ENCODE results near the gene SPTBN1.
"Not testable (repeated sequence)": the region's sequence is repeated elsewhere in the genome, so short reads cannot be mapped to it uniquely, and the experiment has no call there.

The SPTBN1 gene

DNA sequence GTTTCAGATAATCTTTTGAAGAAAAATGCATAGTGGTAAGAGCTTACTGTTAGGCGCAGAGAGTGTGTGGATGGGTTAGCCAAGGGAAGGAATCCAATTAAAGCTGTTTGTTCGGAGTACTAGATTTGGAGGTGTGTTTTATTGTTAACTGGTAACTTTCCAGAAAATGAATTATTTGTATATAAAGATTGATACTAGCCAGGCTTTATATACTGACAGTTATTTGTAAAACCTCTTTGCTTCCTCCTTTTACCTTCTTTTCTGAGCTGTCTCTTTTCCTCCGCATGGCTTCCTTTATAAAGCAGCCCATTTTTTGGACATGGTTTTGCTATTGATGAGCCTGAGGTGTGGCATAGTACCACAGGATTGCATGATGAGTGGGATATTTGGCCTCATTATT lies 25.6 kb downstream of the SPTBN1 start:
- peaks cover 7% of the 10 kb centered on the region; the same call in 1 of the 2 replicates for H3K79me2 ChIP-seq (ENCODE audit: insufficient read depth, low read length)
- H4K20me1 ChIP-seq (ENCODE audit: insufficient read depth, low read length, poor library complexity, severe bottlenecking) = no peaks in the 10 kb centered on the region
- no peaks in the 10 kb centered on the region for H3K9me2 ChIP-seq (replicated peaks; ENCODE audit: low read depth, low read length)

DNA sequence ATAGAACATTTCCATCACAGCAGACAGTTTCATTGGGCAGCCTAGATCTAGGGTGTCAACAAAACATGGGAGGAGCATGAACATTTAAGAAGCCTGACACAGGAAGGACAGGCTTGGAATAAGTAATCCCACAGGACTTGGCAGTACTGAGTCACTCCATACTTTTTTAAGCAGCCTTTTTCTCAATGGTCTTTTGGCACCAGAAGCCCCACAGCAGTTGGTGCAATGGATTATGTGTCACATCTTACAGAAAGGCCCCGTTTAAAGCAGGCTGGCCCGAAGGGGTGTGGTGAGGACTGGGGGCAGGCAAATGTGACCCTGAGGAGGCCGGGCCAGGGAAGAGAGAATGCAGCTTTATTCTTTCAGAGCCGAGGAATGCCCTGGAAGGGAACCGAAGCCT lies 26.6 kb downstream of the SPTBN1 start:
- Histone ChIP-seq H3K4me2 (ENCODE audit: low read depth, low read length, poor library complexity, severe bottlenecking) (no peak overlapping the region), H3K4me1 (ENCODE audit: insufficient read depth, low read length, poor library complexity, severe bottlenecking) (peaks cover 42% of the 10 kb centered on the region), H3K4me3 (ENCODE audit: low read length, poor library complexity, severe bottlenecking) (no peak overlapping the region), H3K36me3 (ENCODE audit: insufficient read depth, low read length) (no peaks in the 10 kb centered on the region), H3K9me3 (ENCODE audit: insufficient read depth, low read depth, low read length) (no peaks in the 10 kb centered on the region), H3K79me2 (ENCODE audit: insufficient read depth, low read length) (peaks cover 7% of the 10 kb centered on the region; the same call in 1 of the 2 replicates), H3F3A (ENCODE audit: low read depth) (no peaks in the 10 kb centered on the region), H3K9me2 (replicated peaks; ENCODE audit: low read depth, low read length) (no peaks in the 10 kb centered on the region), H3K27me3 (ENCODE audit: insufficient read depth, low read length, poor library complexity, severe bottlenecking) (no peaks in the 10 kb centered on the region), H4K20me1 (ENCODE audit: insufficient read depth, low read length, poor library complexity, severe bottlenecking) (no peaks in the 10 kb centered on the region), H3K9ac (ENCODE audit: low read depth, low read length, poor library complexity, severe bottlenecking) (no peak overlapping the region), H2AFZ (ENCODE audit: low read length) (0 out of 2 replicates have a peak overlapping the region, but pooled peaks have one; percentile 21)
- TF ChIP-seq EZH2phosphoT487 (IDR thresholded peaks at IDR 0.05; ENCODE audit: borderline replicate concordance) = no peak
- TF ChIP-seq, protein P1, sequence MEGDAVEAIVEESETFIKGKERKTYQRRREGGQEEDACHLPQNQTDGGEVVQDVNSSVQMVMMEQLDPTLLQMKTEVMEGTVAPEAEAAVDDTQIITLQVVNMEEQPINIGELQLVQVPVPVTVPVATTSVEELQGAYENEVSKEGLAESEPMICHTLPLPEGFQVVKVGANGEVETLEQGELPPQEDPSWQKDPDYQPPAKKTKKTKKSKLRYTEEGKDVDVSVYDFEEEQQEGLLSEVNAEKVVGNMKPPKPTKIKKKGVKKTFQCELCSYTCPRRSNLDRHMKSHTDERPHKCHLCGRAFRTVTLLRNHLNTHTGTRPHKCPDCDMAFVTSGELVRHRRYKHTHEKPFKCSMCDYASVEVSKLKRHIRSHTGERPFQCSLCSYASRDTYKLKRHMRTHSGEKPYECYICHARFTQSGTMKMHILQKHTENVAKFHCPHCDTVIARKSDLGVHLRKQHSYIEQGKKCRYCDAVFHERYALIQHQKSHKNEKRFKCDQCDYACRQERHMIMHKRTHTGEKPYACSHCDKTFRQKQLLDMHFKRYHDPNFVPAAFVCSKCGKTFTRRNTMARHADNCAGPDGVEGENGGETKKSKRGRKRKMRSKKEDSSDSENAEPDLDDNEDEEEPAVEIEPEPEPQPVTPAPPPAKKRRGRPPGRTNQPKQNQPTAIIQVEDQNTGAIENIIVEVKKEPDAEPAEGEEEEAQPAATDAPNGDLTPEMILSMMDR (conservative IDR thresholded peaks at IDR 0.05; ENCODE audit: low read length) = no peak

More for the DNA sequence above, 25.6 kb downstream of the SPTBN1 start:
- TF ChIP-seq EZH2phosphoT487 (IDR thresholded peaks at IDR 0.05; ENCODE audit: borderline replicate concordance) = no peak
- TF ChIP-seq, protein P1 (conservative IDR thresholded peaks at IDR 0.05; ENCODE audit: low read length) = no peak
- Histone ChIP-seq H3K4me3 (ENCODE audit: low read length, poor library complexity, severe bottlenecking) (no peak overlapping the region), H2AFZ (ENCODE audit: low read length) (no peak overlapping the region), H3K4me2 (ENCODE audit: low read depth, low read length, poor library complexity, severe bottlenecking) (no peak overlapping the region), H3K9ac (ENCODE audit: low read depth, low read length, poor library complexity, severe bottlenecking) (no peak overlapping the region), H3K36me3 (ENCODE audit: insufficient read depth, low read length) (no peaks in the 10 kb centered on the region), H3F3A (ENCODE audit: low read depth) (peaks cover 5% of the 10 kb centered on the region; the same call in 1 of the 2 replicates), H3K9me3 (ENCODE audit: insufficient read depth, low read depth, low read length) (no peaks in the 10 kb centered on the region), H3K4me1 (ENCODE audit: insufficient read depth, low read length, poor library complexity, severe bottlenecking) (peaks cover 52% of the 10 kb centered on the region), H3K27me3 (ENCODE audit: insufficient read depth, low read length, poor library complexity, severe bottlenecking) (no peaks in the 10 kb centered on the region)

GRCh38 chr2:54483426-54483825 lies 27.3 kb downstream of the SPTBN1 start:
- Histone ChIP-seq H3K9ac (ENCODE audit: low read depth, low read length, poor library complexity, severe bottlenecking) (no peak overlapping the region), H4K20me1 (ENCODE audit: insufficient read depth, low read length, poor library complexity, severe bottlenecking) (no peaks in the 10 kb centered on the region), H3K4me1 (ENCODE audit: insufficient read depth, low read length, poor library complexity, severe bottlenecking) (peaks cover 35% of the 10 kb centered on the region), H3F3A (ENCODE audit: low read depth) (no peaks in the 10 kb centered on the region), H3K9me2 (replicated peaks; ENCODE audit: low read depth, low read length) (no peaks in the 10 kb centered on the region), H2AFZ (ENCODE audit: low read length) (no peak overlapping the region), H3K36me3 (ENCODE audit: insufficient read depth, low read length) (no peaks in the 10 kb centered on the region), H3K4me3 (ENCODE audit: low read length, poor library complexity, severe bottlenecking) (no peak overlapping the region), H3K4me2 (ENCODE audit: low read depth, low read length, poor library complexity, severe bottlenecking) (no peak overlapping the region), H3K27me3 (ENCODE audit: insufficient read depth, low read length, poor library complexity, severe bottlenecking) (no peaks in the 10 kb centered on the region), H3K9me3 (ENCODE audit: insufficient read depth, low read depth, low read length) (no peaks in the 10 kb centered on the region), H3K79me2 (ENCODE audit: insufficient read depth, low read length) (0 out of 2 replicates have a peak, but pooled peaks cover 2% of the 10 kb centered on the region)
- TF ChIP-seq EZH2phosphoT487 (IDR thresholded peaks at IDR 0.05; ENCODE audit: borderline replicate concordance) = no peak

DNA sequence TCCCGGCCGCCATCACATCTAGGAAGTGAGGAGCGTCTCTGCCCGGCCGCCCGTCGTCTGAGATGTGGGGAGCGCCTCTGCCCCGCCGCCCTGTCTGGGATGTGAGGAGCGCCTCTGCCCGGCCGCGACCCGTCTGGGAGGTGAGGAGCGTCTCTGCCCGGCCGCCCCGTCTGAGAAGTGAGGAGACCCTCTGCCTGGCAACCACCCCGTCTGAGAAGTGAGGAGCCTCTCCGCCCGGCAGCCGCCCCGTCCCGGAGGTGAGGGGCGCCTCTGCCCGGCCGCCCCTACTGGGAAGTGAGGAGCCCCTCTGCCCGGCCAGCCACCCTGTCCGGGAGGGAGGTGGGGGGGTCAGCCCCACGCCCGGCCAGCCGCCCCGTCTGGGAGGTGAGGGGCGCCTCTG lies 29.6 kb downstream of the SPTBN1 start:
- not testable (repeated sequence) for H3K4me2 ChIP-seq (ENCODE audit: low read depth, low read length, poor library complexity, severe bottlenecking); H4K20me1 ChIP-seq (ENCODE audit: insufficient read depth, low read length, poor library complexity, severe bottlenecking); H3K9me2 ChIP-seq (replicated peaks; ENCODE audit: low read depth, low read length); H3K9me3 ChIP-seq (ENCODE audit: insufficient read depth, low read depth, low read length); H3K27me3 ChIP-seq (ENCODE audit: insufficient read depth, low read length, poor library complexity, severe bottlenecking); H3K36me3 ChIP-seq (ENCODE audit: insufficient read depth, low read length); H2AFZ ChIP-seq (ENCODE audit: low read length); H3K79me2 ChIP-seq (ENCODE audit: insufficient read depth, low read length); H3K4me3 ChIP-seq (ENCODE audit: low read length, poor library complexity, severe bottlenecking); H3K9ac ChIP-seq (ENCODE audit: low read depth, low read length, poor library complexity, severe bottlenecking); H3F3A ChIP-seq (ENCODE audit: low read depth)
- H3K4me1 ChIP-seq (ENCODE audit: insufficient read depth, low read length, poor library complexity, severe bottlenecking) = peaks cover 14% of the 10 kb centered on the region
